Muscle of leg (tissue), 11 donors: ENCODE data around the gene PALM3. TPM values are rescaled to one million over a fixed set of nuclear protein-coding genes. Genes with fewer than 3 reads are reported as not detected.

ENCODE experiments used
- DNase-seq: peaks from one replicate; pipeline ENCODE4 v3.0.0; 2013
- H3K27ac ChIP-seq: one replicate; pipeline ENCODE4 v1.5.1; 2013; ENCODE audit warnings: mild to moderate bottlenecking, low read length, control low read depth
- H3K27me3 ChIP-seq: one replicate; pipeline ENCODE4 v1.6.1; 2013; ENCODE audit warnings: low read length; ENCODE audit not compliant: control insufficient read depth, insufficient read depth
- H3K36me3 ChIP-seq: one replicate; pipeline ENCODE4 v1.6.1; 2013; ENCODE audit warnings: low read length; ENCODE audit not compliant: control insufficient read depth, insufficient read depth
- H3K4me1 ChIP-seq: one replicate; pipeline ENCODE4 v1.6.1; 2013; ENCODE audit warnings: low read length; ENCODE audit not compliant: control insufficient read depth, insufficient read depth
- H3K4me3 ChIP-seq: one replicate; pipeline ENCODE4 v1.5.1; 2013; ENCODE audit warnings: low read length, control low read depth
- H3K9me3 ChIP-seq: replicated peaks from 2 replicates; pipeline ENCODE4 v1.6.1; 2013; ENCODE audit warnings: low read depth, low read length; ENCODE audit not compliant: control insufficient read depth
- WGBS: methylation state at CpG from one replicate; pipeline ENCODE4 v1.1.5; 2013; ENCODE audit warnings: missing lambda C conversion rate; ENCODE audit not compliant: insufficient coverage; 5-methylcytosine and 5-hydroxymethylcytosine counted together
- polyA plus RNA-seq, 8 donors: library from polyadenylated mRNA; unstranded; fragments of 120-200 nt; gene quantifications; one replicate each; pipeline versions ENCODE4 v1.2.1 to v1.2.3, GENCODE V29; 2013; ENCODE audit warnings: inconsistent platforms in 1 of 8, low replicate concordance in 1 of 8; ENCODE audit not compliant: insufficient read length in 8 of 8, insufficient read depth in 1 of 8
- total RNA-seq: library from RNA; stranded (reverse); fragments of 120-200 nt; gene quantifications from one replicate; pipeline ENCODE4 v1.2.4, GENCODE V29; 2013

Gene PALM3
- total and polyA plus RNA-seq, 9 donors, result 0.18 to 2.3 (median 1.2) TPM

- no peak for DNase-seq
- Histone ChIP-seq H3K36me3 (peaks cover 70% of the 10 kb centered on the region), H3K27ac (no peak overlapping the region), H3K4me1 (peaks cover 9% of the 10 kb centered on the region), H3K4me3 (no peak overlapping the region), H3K9me3 (no peaks in the 10 kb centered on the region), H3K27me3 (no peaks in the 10 kb centered on the region)
- WGBS, result 100% methylated on average over 1 of the region's 6 CpGs
Observed at GRCh38 chr19:14101003-14101545, 39.2 kb upstream of the PALM3 start.

- WGBS, result 82% methylated on average over 17 of the region's 21 CpGs
- Histone ChIP-seq H3K36me3 (peaks cover 65% of the 10 kb centered on the region), H3K9me3 (peaks cover 9% of the 10 kb centered on the region), H3K4me1 (peaks cover 1% of the 10 kb centered on the region), H3K4me3 (no peak overlapping the region), H3K27ac (no peak overlapping the region), H3K27me3 (no peaks in the 10 kb centered on the region)
- no peak for DNase-seq
Observed at GRCh38 chr19:14097532-14098151, 35.8 kb upstream of the PALM3 start.

- H3K36me3 ChIP-seq, result peaks cover 56% of the 10 kb centered on the region
- DNase-seq, result no peak
- H3K4me1 ChIP-seq, result peaks cover 9% of the 10 kb centered on the region
- peaks cover 9% of the 10 kb centered on the region for H3K9me3 ChIP-seq
- no peak overlapping the region for H3K4me3 ChIP-seq
- H3K27ac ChIP-seq, result no peak overlapping the region
- 94% methylated on average over 4 of the region's 11 CpGs for WGBS
- no peaks in the 10 kb centered on the region for H3K27me3 ChIP-seq
Observed at GRCh38 chr19:14096272-14096992, 34.6 kb upstream of the PALM3 start.

- peaks cover 9% of the 10 kb centered on the region for H3K9me3 ChIP-seq
- no peak overlapping the region for H3K4me3 ChIP-seq
- H3K4me1 ChIP-seq, result peaks cover 11% of the 10 kb centered on the region
- H3K36me3 ChIP-seq, result peaks cover 40% of the 10 kb centered on the region
- WGBS, result 94% methylated on average over 4 of the region's 7 CpGs
- DNase-seq, result no peak
- H3K27ac ChIP-seq, result no peak overlapping the region
- no peaks in the 10 kb centered on the region for H3K27me3 ChIP-seq
Observed at GRCh38 chr19:14094854-14095253, 33.0 kb upstream of the PALM3 start.

- H3K4me3 ChIP-seq, result no peak overlapping the region
- 98% methylated on average over 6 of the region's 9 CpGs for WGBS
- peaks cover 48% of the 10 kb centered on the region for H3K36me3 ChIP-seq
- H3K4me1 ChIP-seq, result peaks cover 20% of the 10 kb centered on the region
- H3K9me3 ChIP-seq, result peaks cover 9% of the 10 kb centered on the region
- H3K27me3 ChIP-seq, result no peaks in the 10 kb centered on the region
- peak; percentile 32 for DNase-seq
- H3K27ac ChIP-seq, result no peak overlapping the region
Observed at GRCh38 chr19:14093117-14093823, 31.4 kb upstream of the PALM3 start.

- Histone ChIP-seq H3K9me3 (peaks cover 9% of the 10 kb centered on the region), H3K4me3 (peak overlapping the region; percentile 71), H3K27ac (peak overlapping the region; percentile 96), H3K36me3 (peaks cover 46% of the 10 kb centered on the region), H3K27me3 (no peaks in the 10 kb centered on the region), H3K4me1 (peaks cover 20% of the 10 kb centered on the region)
- 4% methylated on average over 7 of the region's 15 CpGs for WGBS
- DNase-seq, result peak; percentile 55
Observed at GRCh38 chr19:14091813-14092462, 30.1 kb upstream of the PALM3 start.

- Histone ChIP-seq H3K4me1 (peaks cover 20% of the 10 kb centered on the region), H3K27ac (peak overlapping the region; percentile 96), H3K27me3 (no peaks in the 10 kb centered on the region), H3K4me3 (peak overlapping the region; percentile 71), H3K36me3 (peaks cover 46% of the 10 kb centered on the region), H3K9me3 (peaks cover 9% of the 10 kb centered on the region)
- DNase-seq, result no peak
- 0% methylated on average over 46 of the region's 72 CpGs for WGBS
Observed at GRCh38 chr19:14091081-14091812, 29.4 kb upstream of the PALM3 start.

- DNase-seq, result peak; percentile 98
- Histone ChIP-seq H3K4me1 (peaks cover 20% of the 10 kb centered on the region), H3K36me3 (peaks cover 43% of the 10 kb centered on the region), H3K4me3 (peak within 1 kb of the TSS; percentile 71), H3K9me3 (peaks cover 9% of the 10 kb centered on the region), H3K27ac (peak within 1 kb of the TSS; percentile 96), H3K27me3 (no peaks in the 10 kb centered on the region)
- no CpG with 5 or more reads among the region's 65 CpGs for WGBS
Observed at GRCh38 chr19:14090509-14091080, 28.7 kb upstream of the PALM3 start, which contains the start of gene SAMD1. TSS of gene SAMD1 (minus strand) at chr19:14090751.
